ES-I3 (cell line): ENCODE measurements around the gene SEPSECS.

Source experiments
- H3K36me3 ChIP-seq: 2 replicates; pipeline ENCODE4 v1.6.1; 2013; ENCODE audit warnings: mild to moderate bottlenecking, low read length, control low read depth, moderate library complexity; ENCODE audit not compliant: insufficient read depth
- H3K4me1 ChIP-seq: 2 replicates; pipeline ENCODE4 v1.6.1; 2013; ENCODE audit warnings: mild to moderate bottlenecking, control low read depth, low read length; ENCODE audit not compliant: insufficient read depth
- H3K9ac ChIP-seq: 2 replicates; pipeline ENCODE4 v1.6.1; 2013; ENCODE audit warnings: low read depth, mild to moderate bottlenecking, low read length, moderate library complexity
- H3K9me3 ChIP-seq: 2 replicates; pipeline ENCODE4 v1.6.1; 2013; ENCODE audit warnings: mild to moderate bottlenecking, low read length, moderate library complexity; ENCODE audit not compliant: control insufficient read depth, insufficient read depth

The SEPSECS gene

DNA sequence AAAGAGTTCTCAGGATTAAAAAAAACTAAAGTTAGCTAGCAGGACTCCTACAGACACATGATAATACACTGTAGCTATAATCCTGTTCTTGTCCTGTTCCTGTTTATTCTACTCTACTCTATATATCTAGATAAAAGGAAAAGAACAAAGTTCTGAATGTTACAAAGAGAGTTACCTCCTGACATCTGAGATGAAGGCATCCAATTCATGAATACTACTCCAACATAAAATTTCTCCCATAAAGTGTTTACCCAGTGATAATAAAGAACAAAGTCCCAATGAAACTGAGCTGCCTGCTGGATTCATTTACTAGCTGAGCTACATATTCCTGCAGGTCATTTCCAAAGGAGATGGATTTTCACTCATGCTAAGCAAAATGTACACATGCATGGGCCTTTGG is 27.1 kb downstream of the SEPSECS start:
- Histone ChIP-seq H3K4me1 (peaks cover 20% of the 10 kb centered on the region), H3K9me3 (no peaks in the 10 kb centered on the region), H3K36me3 (no peaks in the 10 kb centered on the region), H3K9ac (no peak overlapping the region)

- H3K9me3 ChIP-seq = no peaks in the 10 kb centered on the region
- no peak overlapping the region for H3K9ac ChIP-seq
- H3K36me3 ChIP-seq = no peaks in the 10 kb centered on the region
- peaks cover 20% of the 10 kb centered on the region for H3K4me1 ChIP-seq
These were observed 28.3 kb downstream of the SEPSECS start for GRCh38 chr4:25131926-25132325.

- no peak overlapping the region for H3K9ac ChIP-seq
- no peaks in the 10 kb centered on the region for H3K36me3 ChIP-seq
- H3K9me3 ChIP-seq = no peaks in the 10 kb centered on the region
- H3K4me1 ChIP-seq = peaks cover 20% of the 10 kb centered on the region
These were observed 28.9 kb downstream of the SEPSECS start for GRCh38 chr4:25131381-25131780.

- peaks cover 20% of the 10 kb centered on the region for H3K4me1 ChIP-seq
- H3K9me3 ChIP-seq = no peaks in the 10 kb centered on the region
- H3K9ac ChIP-seq = no peak overlapping the region
- H3K36me3 ChIP-seq = no peaks in the 10 kb centered on the region
These were observed 30.3 kb downstream of the SEPSECS start for GRCh38 chr4:25129917-25130316.

DNA sequence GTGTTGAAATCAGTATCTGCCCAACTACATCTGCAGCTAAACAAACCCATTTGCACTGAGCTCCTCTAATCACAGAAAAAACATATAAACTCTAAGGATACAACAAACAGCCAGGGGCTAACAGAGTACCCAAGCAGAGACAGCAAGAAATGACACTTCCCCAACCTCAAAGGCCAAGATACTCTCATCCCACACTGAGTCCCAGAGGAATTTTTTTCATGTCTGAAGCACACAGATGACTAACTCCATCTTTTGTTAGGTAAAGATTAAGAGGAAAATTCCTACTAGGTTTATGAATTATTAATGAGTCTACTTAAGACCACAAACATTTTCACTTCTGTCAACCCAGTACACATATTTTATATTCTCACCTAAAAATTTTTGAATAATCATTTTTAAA is 31.6 kb downstream of the SEPSECS start:
- H3K9me3 ChIP-seq = no peaks in the 10 kb centered on the region
- peaks cover 20% of the 10 kb centered on the region for H3K4me1 ChIP-seq
- no peak overlapping the region for H3K9ac ChIP-seq
- H3K36me3 ChIP-seq = no peaks in the 10 kb centered on the region

DNA sequence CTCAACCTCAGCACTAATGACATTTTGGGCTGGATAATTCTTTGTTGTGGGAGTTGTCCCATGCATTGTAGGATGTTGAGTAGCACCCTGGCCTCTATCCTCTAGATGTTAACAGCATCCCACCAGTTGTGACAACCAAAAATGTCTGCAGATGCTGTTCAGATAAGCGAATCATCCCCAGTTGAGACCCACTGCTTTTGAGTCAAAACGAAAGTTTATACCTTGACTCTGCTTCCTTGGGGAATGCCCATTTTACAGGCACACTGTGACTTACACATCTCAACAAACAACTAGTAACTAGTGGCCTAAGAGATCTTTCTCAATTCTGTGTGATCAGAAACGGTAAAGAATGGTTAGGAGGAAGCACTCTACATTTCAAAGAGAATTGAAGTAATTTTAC is 37.0 kb downstream of the SEPSECS start:
- no peaks in the 10 kb centered on the region for H3K4me1 ChIP-seq

GRCh38 chr4:25120146-25120940 is 39.9 kb downstream of the SEPSECS start:
- Histone ChIP-seq H3K9ac (no peak overlapping the region), H3K9me3 (no peaks in the 10 kb centered on the region), H3K36me3 (no peaks in the 10 kb centered on the region), H3K4me1 (no peaks in the 10 kb centered on the region)

More for the DNA sequence above, 37.0 kb downstream of the SEPSECS start:
- H3K9ac ChIP-seq = no peak overlapping the region
- no peaks in the 10 kb centered on the region for H3K36me3 ChIP-seq
- no peaks in the 10 kb centered on the region for H3K9me3 ChIP-seq

DNA sequence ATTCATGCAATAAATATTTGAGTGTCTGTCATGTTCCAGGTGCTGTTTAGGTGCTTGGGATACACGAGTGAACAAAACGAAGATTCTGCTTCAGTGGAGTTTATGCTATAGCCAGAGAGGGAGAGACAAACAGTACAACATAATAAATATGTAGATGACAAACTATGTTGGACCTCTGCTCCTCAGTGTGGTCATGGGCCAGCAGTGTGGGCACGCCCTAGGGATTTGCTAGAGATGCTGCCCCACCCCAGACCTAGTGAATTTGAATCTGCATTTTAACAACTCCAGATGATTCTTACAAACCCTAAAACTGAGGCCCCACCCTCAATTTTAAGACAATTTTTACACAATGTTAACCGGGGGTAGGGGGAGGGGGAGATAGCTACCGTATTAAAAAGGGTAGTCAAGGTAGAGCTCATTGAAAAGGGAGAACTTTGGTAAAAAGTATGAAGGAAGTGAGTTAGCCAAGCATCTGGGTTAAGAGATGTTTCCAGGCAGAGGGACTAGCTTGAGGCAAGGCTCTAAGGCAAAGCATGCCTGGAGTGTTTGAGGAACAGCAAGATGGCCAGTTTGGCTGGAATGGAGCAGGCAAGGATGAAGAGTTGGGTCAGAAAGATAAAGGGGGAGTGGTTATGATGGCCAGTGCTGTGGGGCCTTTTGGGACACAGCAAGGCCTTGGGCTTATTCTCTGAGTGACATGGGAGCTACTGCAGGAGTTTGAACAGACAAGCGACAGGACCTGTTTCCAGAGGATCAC is 42.4 kb downstream of the SEPSECS start:
- no peaks in the 10 kb centered on the region for H3K36me3 ChIP-seq
- no peak overlapping the region for H3K9ac ChIP-seq
- H3K9me3 ChIP-seq = no peaks in the 10 kb centered on the region
- peaks cover 8% of the 10 kb centered on the region; the same call in 1 of the 2 replicates for H3K4me1 ChIP-seq

GRCh38 chr4:25117274-25117673 is 43.0 kb downstream of the SEPSECS start:
- H3K9ac ChIP-seq = no peak overlapping the region

GRCh38 chr4:25113915-25114904 is 46.0 kb downstream of the SEPSECS start:
- Histone ChIP-seq H3K9me3 (no peaks in the 10 kb centered on the region), H3K4me1 (peaks cover 8% of the 10 kb centered on the region; the same call in 1 of the 2 replicates), H3K9ac (no peak overlapping the region), H3K36me3 (no peaks in the 10 kb centered on the region)

More at GRCh38 chr4:25117274-25117673, 43.0 kb downstream of the SEPSECS start:
- H3K36me3 ChIP-seq = no peaks in the 10 kb centered on the region
- peaks cover 8% of the 10 kb centered on the region; the same call in 1 of the 2 replicates for H3K4me1 ChIP-seq
- H3K9me3 ChIP-seq = no peaks in the 10 kb centered on the region

DNA sequence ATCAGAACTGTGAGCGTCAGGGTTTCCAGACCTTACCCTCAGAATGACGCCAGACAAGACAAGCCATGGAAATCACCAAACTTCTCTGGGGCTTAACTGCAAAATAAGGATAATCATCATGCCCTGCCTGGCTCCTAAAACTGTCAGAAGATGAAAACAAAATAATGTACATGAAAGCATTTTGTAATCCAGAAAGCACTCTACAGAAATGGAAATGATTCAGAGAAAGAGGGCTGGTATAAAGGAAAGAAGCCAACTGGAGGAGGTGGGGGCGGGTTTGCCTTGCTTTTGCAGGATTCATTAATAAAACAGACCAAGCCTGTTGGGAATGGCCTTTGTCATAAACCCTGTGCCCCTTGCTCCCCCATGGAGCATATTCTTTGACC is 47.3 kb downstream of the SEPSECS start:
- Histone ChIP-seq H3K4me1 (peaks cover 8% of the 10 kb centered on the region; the same call in 1 of the 2 replicates), H3K36me3 (no peaks in the 10 kb centered on the region), H3K9me3 (no peaks in the 10 kb centered on the region), H3K9ac (no peak overlapping the region)

- Histone ChIP-seq H3K36me3 (no peaks in the 10 kb centered on the region), H3K9ac (no peak overlapping the region), H3K9me3 (no peaks in the 10 kb centered on the region), H3K4me1 (peaks cover 8% of the 10 kb centered on the region; the same call in 1 of the 2 replicates)
These were observed 47.8 kb downstream of the SEPSECS start for GRCh38 chr4:25112366-25112994.

DNA sequence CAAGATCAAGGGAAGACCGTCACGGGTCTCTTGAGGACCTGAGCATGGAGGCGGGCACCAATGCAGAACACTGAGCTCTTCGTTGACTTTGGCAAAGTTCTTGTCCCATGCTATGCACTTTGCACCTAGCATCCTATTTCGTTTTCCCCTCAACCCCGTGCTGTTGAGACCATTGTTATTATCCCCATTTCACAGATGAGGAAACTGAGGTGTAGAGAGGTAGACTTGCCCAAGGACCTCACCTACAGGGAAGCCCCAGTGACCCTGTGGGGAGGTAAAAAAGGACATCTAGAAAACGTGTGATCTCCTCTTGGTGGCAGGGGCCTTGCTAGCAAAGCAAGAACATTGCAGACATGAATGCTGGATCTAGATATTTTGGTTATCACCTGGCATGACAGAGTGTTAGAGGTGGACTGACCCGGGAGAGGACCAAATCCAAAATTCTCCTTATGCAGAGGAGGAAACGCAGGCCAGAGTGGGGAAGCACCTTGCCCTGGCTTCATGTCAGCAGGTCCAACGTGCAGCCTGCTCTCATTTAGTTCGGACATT is 48.5 kb downstream of the SEPSECS start:
- Histone ChIP-seq H3K9ac (no peak overlapping the region), H3K36me3 (no peaks in the 10 kb centered on the region), H3K4me1 (peaks cover 8% of the 10 kb centered on the region; the same call in 1 of the 2 replicates), H3K9me3 (no peaks in the 10 kb centered on the region)
